Measurements from ENCODE around the gene EHMT1.
A peak's percentile ranks its signal among the peaks of the same experiment; 100 is the strongest.

The EHMT1 gene

DNA sequence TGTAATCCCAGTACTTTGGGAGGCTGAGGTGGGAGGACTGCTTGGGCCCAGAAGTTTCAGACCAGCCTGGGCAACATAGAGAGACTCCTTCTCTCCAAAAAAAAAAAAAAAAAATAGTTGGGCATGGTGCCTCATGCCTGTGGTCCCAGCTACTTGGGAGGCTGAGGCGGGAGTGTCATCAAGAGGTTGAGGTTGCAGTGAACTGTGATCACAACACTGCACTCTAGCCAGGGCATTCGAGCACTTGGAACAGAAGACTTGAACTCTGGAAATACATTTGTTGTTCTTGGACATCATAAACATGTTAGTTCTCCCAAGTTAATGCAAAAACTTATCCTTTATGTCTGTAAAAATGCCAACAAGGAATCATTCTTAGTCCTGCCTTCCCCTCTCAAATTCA lies 29.6 kb downstream of the EHMT1 start:
- no peak for DNase-seq

- DNase-seq, result no peak
Measured at GRCh38 chr9:137649553-137649952, 30.7 kb downstream of the EHMT1 start.

- no peak for DNase-seq
Measured at GRCh38 chr9:137650259-137650658, 31.5 kb downstream of the EHMT1 start.

DNA sequence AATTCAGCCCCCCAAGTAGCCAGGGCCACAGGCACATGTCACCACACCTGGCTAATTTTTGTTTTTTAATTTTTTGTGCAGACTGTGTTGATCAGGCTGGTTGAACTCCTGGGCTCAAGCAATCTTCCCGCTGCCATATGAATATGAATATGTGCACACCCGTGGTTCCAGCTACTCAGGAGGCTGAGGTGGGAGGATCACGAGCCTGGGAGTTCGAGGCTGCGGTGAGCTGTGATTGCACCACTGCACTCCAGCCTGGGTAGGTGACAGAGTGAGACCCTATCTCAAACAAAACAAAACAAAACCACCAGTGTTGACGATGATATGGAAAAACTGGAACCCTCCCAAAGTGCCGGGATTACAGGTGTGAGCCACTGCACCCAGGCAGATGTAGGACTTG lies 32.0 kb downstream of the EHMT1 start:
- no peak for DNase-seq

GRCh38 chr9:137656416-137656815 lies 37.6 kb downstream of the EHMT1 start:
- DNase-seq, result no peak

DNA sequence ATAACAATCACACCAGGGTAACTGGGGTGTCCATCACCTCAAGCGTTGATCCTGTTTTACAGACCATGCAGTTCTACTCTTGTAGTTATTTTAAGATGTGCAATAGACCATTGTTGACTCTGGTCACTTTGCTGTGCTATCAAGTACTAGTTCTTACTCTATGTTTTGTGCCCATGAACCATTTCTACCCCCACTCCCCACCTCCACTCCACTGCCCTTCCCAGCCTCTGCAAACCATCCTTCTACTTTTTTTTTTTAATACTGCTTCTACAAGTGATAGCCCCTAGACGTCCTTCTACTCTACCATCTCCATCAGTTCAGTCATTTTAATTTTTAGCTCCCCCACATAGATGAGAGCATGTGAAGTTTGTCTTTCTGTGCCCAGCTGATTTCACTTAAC lies 38.8 kb downstream of the EHMT1 start:
- no peak for DNase-seq

- no peak for DNase-seq
Measured at GRCh38 chr9:137658781-137659180, 40.0 kb downstream of the EHMT1 start.

GRCh38 chr9:137660144-137660543 lies 41.3 kb downstream of the EHMT1 start:
- DNase-seq, result no peak

DNA sequence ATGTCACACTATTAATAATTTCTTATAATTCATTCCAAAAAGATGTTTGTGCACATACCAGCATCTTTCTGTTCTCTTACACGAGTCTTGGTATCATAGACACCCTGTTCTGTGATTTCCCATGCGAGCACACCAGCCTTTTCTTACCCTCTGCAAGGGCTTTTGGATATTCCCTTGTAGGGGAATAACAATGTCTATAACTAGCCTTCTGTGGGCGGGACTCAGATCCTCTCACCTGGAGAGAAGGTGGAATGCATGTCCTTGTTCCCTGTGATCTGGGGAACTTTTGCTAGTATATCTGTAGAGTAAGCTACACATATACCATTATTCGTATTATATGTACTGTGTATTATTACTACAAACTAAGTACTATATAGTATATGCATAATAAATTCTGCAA lies 44.8 kb downstream of the EHMT1 start:
- DNase-seq, result no peak

- DNase-seq, result no peak
Measured at GRCh38 chr9:137664676-137665075, 45.9 kb downstream of the EHMT1 start.

- DNase-seq, result no peak
Measured at GRCh38 chr9:137665226-137665625, 46.4 kb downstream of the EHMT1 start.

DNA sequence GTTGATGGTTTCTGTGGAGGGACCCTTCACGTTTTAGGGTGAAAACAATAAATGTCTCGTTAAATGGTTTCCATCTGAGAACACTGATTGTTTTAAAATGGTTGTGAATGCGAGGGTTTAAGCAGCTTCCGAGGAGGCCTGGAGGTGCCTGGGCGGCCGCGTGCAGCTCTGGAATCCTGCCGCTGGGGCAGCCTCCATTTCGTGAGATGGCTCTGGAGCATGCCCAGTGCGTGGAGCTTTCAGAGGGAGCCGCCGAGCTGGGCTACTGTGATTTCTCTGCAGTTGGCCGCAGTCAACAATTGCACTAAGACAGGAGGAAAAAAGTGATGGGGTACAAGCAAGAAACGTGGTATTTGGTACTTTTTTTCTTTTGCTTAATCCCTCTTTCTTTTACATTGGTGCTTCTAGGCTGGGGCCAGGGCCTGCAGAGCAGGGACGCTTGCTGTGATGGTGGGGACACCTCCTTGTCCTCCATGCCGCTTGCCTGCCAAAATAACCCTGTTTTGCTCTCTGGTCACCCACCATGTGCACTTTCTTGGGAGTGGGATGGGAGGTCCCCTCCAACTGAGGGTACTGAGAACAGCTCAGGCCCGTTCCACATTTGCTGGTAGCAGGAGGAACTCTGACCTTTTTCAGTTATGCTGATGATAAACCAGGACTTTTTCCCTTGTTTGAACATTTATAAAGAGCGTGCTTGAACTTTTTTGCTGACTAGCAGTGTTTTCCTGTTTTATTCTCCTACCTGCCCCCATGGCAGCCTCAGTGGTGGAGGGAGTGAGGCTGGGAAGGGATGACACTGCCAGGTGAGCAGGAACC lies 47.1 kb downstream of the EHMT1 start:
- no peak for DNase-seq

GRCh38 chr9:137666513-137666822 lies 47.7 kb downstream of the EHMT1 start:
- DNase-seq, result no peak

DNA sequence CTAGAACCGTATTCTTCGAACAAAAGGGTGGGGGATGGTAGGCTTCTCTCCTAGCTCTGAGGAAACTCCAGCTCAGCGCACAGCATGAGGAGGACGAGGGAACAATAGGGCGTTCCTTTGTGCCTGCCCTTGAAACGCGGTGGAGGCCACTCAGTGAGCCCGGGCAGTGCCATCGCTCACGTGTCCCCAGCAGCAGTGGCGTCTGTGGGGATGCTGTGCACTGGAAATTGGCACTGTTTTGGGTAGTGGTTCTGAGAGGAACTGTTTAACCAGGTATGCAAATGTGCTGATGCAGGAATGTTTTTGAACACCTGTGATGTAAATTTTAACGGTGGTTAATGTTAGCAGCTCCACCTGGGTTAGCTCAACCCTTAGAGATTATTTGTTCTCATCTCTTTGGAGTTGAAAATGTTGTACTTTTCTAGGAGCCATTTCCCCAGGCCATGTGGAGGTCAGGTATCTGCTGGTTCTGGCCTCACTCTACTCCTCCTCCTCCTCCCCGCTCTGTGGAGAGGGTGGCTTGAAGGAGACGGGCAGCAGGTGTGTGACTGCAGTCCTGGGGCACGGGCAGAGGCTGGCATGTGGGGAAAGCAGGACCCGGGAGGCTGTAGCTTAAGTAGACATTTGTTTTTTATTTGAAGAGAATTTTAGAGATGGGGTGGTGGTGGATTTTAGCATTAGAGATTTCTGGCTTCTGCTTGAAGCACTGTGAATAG lies 48.3 kb downstream of the EHMT1 start:
- DNase-seq, result no peak

GRCh38 chr9:137668203-137668602 lies 49.4 kb downstream of the EHMT1 start:
- DNase-seq, result no peak

GRCh38 chr9:137669261-137669672 lies 50.5 kb downstream of the EHMT1 start:
- no peak for DNase-seq

GRCh38 chr9:137670391-137671195 lies 51.8 kb downstream of the EHMT1 start:
- no peak for DNase-seq

DNA sequence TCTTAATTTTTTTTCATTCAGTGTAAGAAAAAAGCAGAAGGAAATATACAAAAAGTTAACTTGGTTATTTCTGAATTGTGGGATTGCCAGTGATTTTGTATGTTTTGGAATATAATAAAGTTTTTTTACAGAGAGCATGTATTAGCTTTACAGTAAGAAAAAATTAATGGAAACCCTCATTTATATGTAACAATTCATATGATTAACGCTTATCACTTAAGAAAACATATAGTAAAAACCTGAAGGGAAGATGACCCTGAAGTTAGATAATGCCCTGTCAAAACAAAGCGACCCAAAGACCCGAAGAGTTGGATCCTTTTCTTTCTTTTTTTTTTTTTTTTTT lies 52.4 kb downstream of the EHMT1 start:
- no peak for DNase-seq

DNA sequence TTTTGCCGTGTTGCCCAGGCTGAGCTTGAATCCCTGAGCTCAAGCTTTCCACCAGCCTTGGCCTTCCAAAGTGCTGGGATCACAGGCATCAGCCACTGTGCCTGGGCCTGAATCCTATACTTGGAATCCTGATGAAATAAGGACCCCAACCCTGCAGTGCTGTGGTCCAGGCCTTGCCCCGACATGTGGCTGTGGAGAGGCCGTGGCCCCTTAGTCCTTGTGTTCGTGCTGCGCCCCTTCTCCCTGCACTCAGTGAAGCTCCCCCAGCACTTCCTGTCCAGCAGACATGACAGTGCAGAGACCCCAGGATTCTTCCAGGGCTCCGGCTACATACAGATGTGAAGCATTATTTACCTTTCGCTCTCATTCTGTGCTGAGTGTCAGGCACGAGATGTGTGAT lies 52.9 kb downstream of the EHMT1 start:
- DNase-seq, result no peak

DNA sequence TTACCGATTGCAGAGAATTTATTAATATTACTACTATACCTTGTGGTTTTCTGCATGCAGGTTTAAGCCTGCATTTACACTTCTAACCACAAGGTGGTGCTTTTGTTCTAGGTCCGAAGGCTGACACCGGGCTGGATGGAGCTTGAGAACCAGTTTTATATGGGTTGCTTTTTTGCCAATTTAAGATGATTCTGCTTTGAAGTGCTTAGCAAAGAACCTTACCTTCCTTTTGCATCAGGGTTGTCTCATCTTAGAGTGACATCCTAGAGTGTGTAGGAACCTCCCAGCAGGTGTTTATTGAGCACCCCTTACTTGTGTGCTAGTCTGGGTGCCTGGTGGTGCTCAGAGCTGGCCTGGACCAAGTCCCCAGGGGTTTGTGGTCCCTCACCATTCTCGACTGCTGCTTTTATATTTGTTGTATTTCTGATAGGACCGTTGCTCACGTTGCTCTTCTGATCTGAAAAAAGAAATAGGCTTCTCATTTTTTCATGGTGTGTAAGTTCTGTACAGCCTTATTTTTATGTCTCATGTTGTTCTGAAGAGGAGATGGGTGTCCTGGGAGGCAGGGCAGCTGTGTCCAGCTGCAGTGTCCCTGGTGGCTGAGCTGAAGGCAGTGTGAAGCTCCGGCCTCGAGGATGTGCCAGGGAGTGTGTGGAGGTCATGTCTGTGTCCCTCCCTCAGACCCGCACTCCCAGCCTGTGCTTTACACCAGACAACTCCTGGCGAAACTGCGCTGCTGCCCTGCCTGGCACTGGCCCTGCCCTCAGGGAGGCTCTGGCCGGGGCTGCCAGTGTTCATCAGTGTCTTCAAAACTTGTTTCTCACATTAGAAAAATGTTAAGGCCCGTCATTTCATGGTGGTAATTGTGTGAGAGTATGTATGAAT lies 54.3 kb downstream of the EHMT1 start:
- peak; percentile 38 for DNase-seq

DNA sequence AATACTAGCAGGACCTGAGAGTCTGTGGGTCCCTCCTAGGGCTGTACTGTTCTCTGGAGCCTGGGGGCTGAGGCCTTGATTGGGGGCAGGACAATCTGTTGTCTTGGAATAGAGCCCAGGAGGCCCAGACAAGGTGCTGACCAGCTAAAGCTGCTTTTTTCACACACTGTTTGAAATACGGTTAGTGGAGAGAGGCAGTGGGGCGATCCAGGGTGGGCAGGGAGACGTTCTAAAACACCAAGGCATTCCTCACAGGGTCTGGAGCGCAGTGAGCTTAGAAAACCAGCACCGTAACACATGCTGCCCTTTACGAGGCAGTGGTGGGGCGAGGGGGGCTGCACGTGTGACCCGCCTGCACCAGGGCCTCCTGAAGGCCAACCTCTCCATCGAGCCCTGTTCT lies 55.1 kb downstream of the EHMT1 start:
- DNase-seq, result no peak

- DNase-seq, result no peak
Measured at GRCh38 chr9:137674307-137674975, 55.6 kb downstream of the EHMT1 start.

Data from activated naive CD4-positive, alpha-beta T cell treated with Interleukin-2 at 50 U/mL for 16 hours (primary cell).